DND-41 (cell line): ENCODE results near the gene GCKR.
"Not testable (repeated sequence)": the region's sequence is repeated elsewhere in the genome, so short reads cannot be mapped to it uniquely, and the experiment has no call there.

ENCODE experiments used
- ATAC-seq: fragments of 200-7000 bp; cut with Tn5 transposase; 3 replicates; pipeline ENCODE4 v1.9.1; 2021; ENCODE audit warnings: low read depth; ENCODE audit not compliant: insufficient read depth
- DNase-seq: peaks from one replicate; pipeline ENCODE4 v3.0.0-alpha.2; 2020
- H2AFZ ChIP-seq: 2 replicates; pipeline ENCODE4 v1.6.0; 2012; ENCODE audit warnings: low read depth, low read length
- H3K27ac ChIP-seq: 2 replicates; pipeline ENCODE4 v1.5.1; 2012; ENCODE audit warnings: low read length, inconsistent platforms
- H3K27me3 ChIP-seq: fragments of 200-600 bp; sonication (generic); 2 replicates; pipeline ENCODE4 v1.6.0; 2012; ENCODE audit warnings: low read length, mild to moderate bottlenecking, inconsistent platforms; ENCODE audit not compliant: insufficient read depth, poor library complexity
- H3K36me3 ChIP-seq: 2 replicates; pipeline ENCODE4 v1.5.1; 2012; ENCODE audit warnings: low read length, inconsistent platforms; ENCODE audit not compliant: insufficient read depth
- H3K4me1 ChIP-seq: 2 replicates; pipeline ENCODE4 v1.5.1; 2012; ENCODE audit warnings: mild to moderate bottlenecking, low read length; ENCODE audit not compliant: insufficient read depth
- H3K4me2 ChIP-seq: 2 replicates; pipeline ENCODE4 v1.6.0; 2012; ENCODE audit warnings: mild to moderate bottlenecking, moderate library complexity, low read length, inconsistent platforms; ENCODE audit not compliant: insufficient read depth
- H3K4me3 ChIP-seq, 2 experiments: fragments of 200-600 bp in 1 of 2; shearing (Covaris generic) in 1 of 2; 2 replicates each; pipeline ENCODE4 v1.5.1; 2012 to 2016; ENCODE audit warnings: inconsistent platforms in 2 of 2, low read length in 2 of 2, mild to moderate bottlenecking in 2 of 2, low read depth in 1 of 2, moderate library complexity in 1 of 2
- H3K79me2 ChIP-seq: 2 replicates; pipeline ENCODE4 v1.6.0; 2012; ENCODE audit warnings: low read length, inconsistent platforms; ENCODE audit not compliant: insufficient read depth
- H3K9ac ChIP-seq: 2 replicates; pipeline ENCODE4 v1.6.0; 2012; ENCODE audit warnings: low read depth, mild to moderate bottlenecking, inconsistent platforms, low read length, moderate library complexity
- H3K9me3 ChIP-seq: 2 replicates; pipeline ENCODE4 v1.5.1; 2012; ENCODE audit warnings: low read length, moderate library complexity, mild to moderate bottlenecking, inconsistent platforms; ENCODE audit not compliant: insufficient read depth, severe bottlenecking
- H4K20me1 ChIP-seq: 2 replicates; pipeline ENCODE4 v1.6.0; 2012; ENCODE audit warnings: low read length; ENCODE audit not compliant: insufficient read depth
- CTCF ChIP-seq: IDR thresholded peaks from 2 replicates; pipeline ENCODE4 v1.5.1; 2012; ENCODE audit warnings: borderline replicate concordance, low read length, moderate library complexity, mild to moderate bottlenecking; ENCODE audit not compliant: poor library complexity, severe bottlenecking; ENCODE audit errors: extremely low read depth
- EZH2 ChIP-seq: IDR thresholded peaks from 3 replicates; pipeline ENCODE4 v1.6.1; 2012; ENCODE audit warnings: borderline replicate concordance, low read depth, mild to moderate bottlenecking, moderate library complexity, low read length, inconsistent platforms; ENCODE audit not compliant: severe bottlenecking

The GCKR gene

GRCh38 chr2:27539649-27540048 is 43.0 kb downstream of the GCKR start:
- not testable (repeated sequence) for H2AFZ ChIP-seq, H3K27me3 ChIP-seq, H3K4me3 ChIP-seq, H3K9me3 ChIP-seq, DNase-seq, ATAC-seq, H3K4me1 ChIP-seq, H4K20me1 ChIP-seq, H3K36me3 ChIP-seq, H3K79me2 ChIP-seq, H3K4me2 ChIP-seq, H3K27ac ChIP-seq, H3K9ac ChIP-seq

GRCh38 chr2:27544143-27544821 is 47.6 kb downstream of the GCKR start:
- H3K9me3 ChIP-seq = no peaks in the 10 kb centered on the region
- H4K20me1 ChIP-seq = no peaks in the 10 kb centered on the region
- H2AFZ ChIP-seq = no peak overlapping the region
- no peak for DNase-seq
- H3K79me2 ChIP-seq = no peaks in the 10 kb centered on the region
- no peak overlapping the region for H3K4me2 ChIP-seq
- no peak overlapping the region for H3K27ac ChIP-seq
- TF ChIP-seq EZH2 (no peak), CTCF (no peak)
- H3K4me3 ChIP-seq = no peak overlapping the region
- H3K36me3 ChIP-seq = no peaks in the 10 kb centered on the region
- ATAC-seq = no peak
- H3K4me1 ChIP-seq = no peaks in the 10 kb centered on the region
- H3K9ac ChIP-seq = no peak overlapping the region
- H3K27me3 ChIP-seq = no peaks in the 10 kb centered on the region

- H3K36me3 ChIP-seq = no peaks in the 10 kb centered on the region
- H3K4me3 ChIP-seq = no peak overlapping the region
- no peaks in the 10 kb centered on the region for H3K79me2 ChIP-seq
- H3K4me2 ChIP-seq = no peak overlapping the region
- H3K27ac ChIP-seq = no peak overlapping the region
- no peak overlapping the region for H2AFZ ChIP-seq
- no peaks in the 10 kb centered on the region for H3K9me3 ChIP-seq
- no peak for TF ChIP-seq CTCF
- no peak for TF ChIP-seq EZH2
- no peak for ATAC-seq
- no peak for DNase-seq
- no peak overlapping the region for H3K9ac ChIP-seq
- H3K4me1 ChIP-seq = no peaks in the 10 kb centered on the region
- no peaks in the 10 kb centered on the region for H4K20me1 ChIP-seq
- H3K27me3 ChIP-seq = no peaks in the 10 kb centered on the region
Observed at GRCh38 chr2:27545348-27546141, 48.9 kb downstream of the GCKR start.

GRCh38 chr2:27549303-27549702 is 52.7 kb downstream of the GCKR start:
- no peak overlapping the region for H2AFZ ChIP-seq
- no peaks in the 10 kb centered on the region for H3K9me3 ChIP-seq
- no peak overlapping the region for H3K4me2 ChIP-seq
- H3K9ac ChIP-seq = no peak overlapping the region
- ATAC-seq (no peak), DNase-seq (no peak)
- H4K20me1 ChIP-seq = no peaks in the 10 kb centered on the region
- H3K4me3 ChIP-seq = no peak overlapping the region
- no peaks in the 10 kb centered on the region for H3K79me2 ChIP-seq
- no peak for TF ChIP-seq EZH2
- TF ChIP-seq CTCF = no peak
- H3K27me3 ChIP-seq = peaks cover 3% of the 10 kb centered on the region
- H3K27ac ChIP-seq = no peak overlapping the region
- H3K36me3 ChIP-seq = no peaks in the 10 kb centered on the region
- H3K4me1 ChIP-seq = no peaks in the 10 kb centered on the region
